ENCODE results near the gene FAM89B. TPM values are rescaled to one million over a fixed set of nuclear protein-coding genes. Genes with fewer than 3 reads are reported as not detected.

The FAM89B gene
- total RNA-seq, 2 experiments from 2014 or later, result 12.7 to 16.0 TPM

DNA sequence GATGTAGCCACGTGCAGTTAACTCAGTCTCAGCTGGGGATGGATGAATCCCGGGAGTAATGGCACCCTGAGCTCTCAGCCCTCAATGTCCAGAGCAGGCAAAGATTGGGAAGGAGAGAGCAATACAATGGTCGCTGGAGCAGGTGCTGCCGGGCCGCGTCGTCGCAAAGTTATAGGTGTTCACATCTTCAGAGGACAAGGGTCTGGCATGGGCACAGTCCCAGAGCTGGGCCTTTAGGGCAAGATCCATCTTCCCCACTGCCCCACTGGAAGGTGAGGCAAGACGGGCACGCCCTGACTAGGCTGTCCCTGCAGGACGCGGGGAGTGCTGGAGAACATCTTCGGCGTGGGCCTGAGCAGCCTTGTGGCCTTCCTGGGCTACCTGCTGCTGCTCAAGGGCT, 50.8 kb downstream of the FAM89B start:
- intact Hi-C loops (cut with micrococcal nuclease), result no loop called here
- DNase-seq (no peak), ATAC-seq (no peak)
- no peaks in the 10 kb centered on the region for H3K9me3 Mint-ChIP-seq
- POLR2A ChIA-PET, result interaction anchor here (0.7 to 1.5 kb wide), 3 partner anchors 14 to 49 kb away, joined by 3 read pairs; no protein-coding TSS in a partner anchor
- peaks cover 10% of the 10 kb centered on the region for H3K4me1 Mint-ChIP-seq (ENCODE audit: low read depth)
- no peak overlapping the region for H3K4me3 Mint-ChIP-seq
- H3K27ac Mint-ChIP-seq, result no peak overlapping the region
- no peak for TF ChIP-seq CTCF (IDR thresholded peaks at IDR 0.05)
- no peaks in the 10 kb centered on the region for H3K27me3 Mint-ChIP-seq
- CTCF ChIA-PET, result interaction anchor here (1.2 kb wide), 1 partner anchor 156 kb away, joined by 3 read pairs; no protein-coding TSS in a partner anchor
- peaks cover 37% of the 10 kb centered on the region for H3K36me3 Mint-ChIP-seq (ENCODE audit: low read depth)

Other genes with a start within 250 kb of the FAM89B start
- 10 to 100 TPM; 50.3 to 61.5 TPM for gene DPF2, start 238.7 kb upstream of the FAM89B start, total RNA-seq
- gene TIGD3, start 217.8 kb upstream of the FAM89B start, total RNA-seq, result 1 to 10 TPM in 1 of 2 experiments, under 1 TPM in 1; 0.65 to 1.4 TPM
- gene SLC25A45, start 189.9 kb upstream of the FAM89B start, total RNA-seq, result 10 to 100 TPM; 12.8 to 14.4 TPM
- 10 to 100 TPM; 26.8 to 33.3 TPM for gene FRMD8, start 185.9 kb upstream of the FAM89B start, total RNA-seq
- 100 to 1,000 TPM; 313 to 358 TPM for gene NEAT1, start 149.7 kb upstream of the FAM89B start, total RNA-seq
- gene MALAT1, start 73.5 kb upstream of the FAM89B start, total RNA-seq, result 1,000 to 10,000 TPM; 3,856 to 3,869 TPM
- gene SCYL1, start 47.5 kb upstream of the FAM89B start, total RNA-seq, result 10 to 100 TPM; 71.5 to 76.8 TPM
- 10 to 100 TPM; 55.4 to 56.0 TPM for gene LTBP3, start 14.2 kb upstream of the FAM89B start, total RNA-seq
- gene ZNRD2, start 2.1 kb upstream of the FAM89B start, total RNA-seq, result 10 to 100 TPM; 54.3 to 54.7 TPM
- 10 to 100 TPM; 94.0 to 99.4 TPM for gene EHBP1L1, start 3.5 kb downstream of the FAM89B start, total RNA-seq
- under 1 TPM in 1 of 2 experiments, not detected in 1; 0.77 TPM for gene KCNK7, start 23.3 kb downstream of the FAM89B start, total RNA-seq
- gene MAP3K11, start 41.7 kb downstream of the FAM89B start, total RNA-seq, result 10 to 100 TPM; 40.3 to 45.6 TPM
- 10 to 100 TPM; 34.3 to 34.4 TPM for gene PCNX3, start 43.2 kb downstream of the FAM89B start, total RNA-seq
- 100 to 1,000 TPM; 172 to 180 TPM for gene SIPA1, start 65.6 kb downstream of the FAM89B start, total RNA-seq
- gene RELA, start 90.4 kb downstream of the FAM89B start, total RNA-seq, result 10 to 100 TPM; 65.6 to 72.5 TPM
- gene KAT5, start 139.7 kb downstream of the FAM89B start, total RNA-seq, result 10 to 100 TPM; 67.7 to 71.8 TPM
- gene RNASEH2C, start 148.3 kb downstream of the FAM89B start, total RNA-seq, result 100 to 1,000 TPM; 101 to 109 TPM
- 10 to 100 TPM; 30.9 to 31.1 TPM for gene AP5B1, start 208.4 kb downstream of the FAM89B start, total RNA-seq
- gene OVOL1, start 214.5 kb downstream of the FAM89B start, total RNA-seq, result 1 to 10 TPM in 1 of 2 experiments, under 1 TPM in 1; 0.90 to 1.2 TPM